Stimulated activated CD8-positive, alpha-beta memory T cell treated with anti-CD3 and anti-CD28 coated beads, Interleukin-7, amount 100 ng/mL, for 1 hour (primary cell): ENCODE data around the gene SPDYC.

Source experiments
- DNase-seq, 2 donors: peaks; one replicate each; pipeline ENCODE4 v3.0.0-alpha.2; 2020; ENCODE audit warnings: low read depth in 2 of 2

Gene SPDYC

DNA sequence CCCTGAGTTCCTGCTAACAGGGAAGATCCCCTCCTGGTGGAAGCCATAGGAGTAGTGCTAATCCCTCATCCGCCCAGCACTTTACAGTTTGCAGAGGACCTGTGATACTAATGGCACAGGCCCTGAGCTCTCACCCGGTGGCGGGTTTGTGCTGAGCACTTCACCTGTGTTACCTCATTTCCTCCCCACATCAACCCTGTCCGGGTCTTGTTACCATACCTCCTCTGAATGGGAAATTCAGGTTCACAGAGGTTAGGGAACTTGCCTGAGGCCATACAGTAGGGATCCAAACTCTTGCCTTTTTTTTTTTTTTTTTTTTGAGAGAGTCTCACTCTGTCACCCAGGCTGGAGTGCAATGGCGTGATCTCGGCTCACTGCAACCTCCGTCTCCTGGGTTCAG is 36.9 kb downstream of the SPDYC start:
- DNase-seq, result no peak

DNA sequence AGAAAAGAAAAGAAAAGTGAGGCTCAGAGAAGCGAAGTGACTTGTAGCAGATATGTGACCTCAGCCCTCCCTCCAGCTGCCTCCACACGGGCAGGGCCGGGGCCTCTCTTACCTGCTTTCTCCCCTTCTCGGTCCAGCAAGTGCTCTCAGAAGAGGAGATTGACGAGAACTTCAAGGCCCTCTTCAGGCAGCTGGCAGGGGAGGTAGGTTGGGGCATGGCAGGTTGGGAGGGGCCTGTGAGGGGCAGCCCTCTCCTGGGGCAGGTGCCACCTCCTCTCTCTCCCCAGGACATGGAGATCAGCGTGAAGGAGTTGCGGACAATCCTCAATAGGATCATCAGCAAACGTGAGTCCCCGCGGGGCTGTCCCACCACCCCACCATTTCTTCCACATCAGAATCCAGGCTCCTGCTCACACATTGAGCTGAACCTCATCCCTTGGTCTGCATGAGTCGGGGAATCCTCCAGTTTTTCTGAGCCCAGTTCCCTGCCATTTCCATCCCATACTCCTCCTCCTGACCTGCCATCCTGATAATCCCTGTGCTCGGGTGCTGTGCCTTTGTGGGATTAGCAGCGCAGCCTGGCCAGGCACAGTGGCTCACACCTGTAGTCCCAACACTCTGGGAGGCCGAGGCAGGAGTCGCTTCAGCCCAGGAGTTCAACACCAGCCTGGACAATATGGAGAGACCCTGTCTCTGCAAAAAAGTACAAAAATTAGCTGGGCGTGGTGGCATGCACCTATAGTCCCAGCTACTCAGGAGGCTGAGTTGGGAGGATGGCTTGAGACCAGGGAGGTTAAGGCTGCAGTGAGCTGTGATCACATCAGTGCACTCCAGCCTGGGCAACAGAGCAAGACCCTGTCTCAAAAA is 38.1 kb downstream of the SPDYC start:
- no peak for DNase-seq

DNA sequence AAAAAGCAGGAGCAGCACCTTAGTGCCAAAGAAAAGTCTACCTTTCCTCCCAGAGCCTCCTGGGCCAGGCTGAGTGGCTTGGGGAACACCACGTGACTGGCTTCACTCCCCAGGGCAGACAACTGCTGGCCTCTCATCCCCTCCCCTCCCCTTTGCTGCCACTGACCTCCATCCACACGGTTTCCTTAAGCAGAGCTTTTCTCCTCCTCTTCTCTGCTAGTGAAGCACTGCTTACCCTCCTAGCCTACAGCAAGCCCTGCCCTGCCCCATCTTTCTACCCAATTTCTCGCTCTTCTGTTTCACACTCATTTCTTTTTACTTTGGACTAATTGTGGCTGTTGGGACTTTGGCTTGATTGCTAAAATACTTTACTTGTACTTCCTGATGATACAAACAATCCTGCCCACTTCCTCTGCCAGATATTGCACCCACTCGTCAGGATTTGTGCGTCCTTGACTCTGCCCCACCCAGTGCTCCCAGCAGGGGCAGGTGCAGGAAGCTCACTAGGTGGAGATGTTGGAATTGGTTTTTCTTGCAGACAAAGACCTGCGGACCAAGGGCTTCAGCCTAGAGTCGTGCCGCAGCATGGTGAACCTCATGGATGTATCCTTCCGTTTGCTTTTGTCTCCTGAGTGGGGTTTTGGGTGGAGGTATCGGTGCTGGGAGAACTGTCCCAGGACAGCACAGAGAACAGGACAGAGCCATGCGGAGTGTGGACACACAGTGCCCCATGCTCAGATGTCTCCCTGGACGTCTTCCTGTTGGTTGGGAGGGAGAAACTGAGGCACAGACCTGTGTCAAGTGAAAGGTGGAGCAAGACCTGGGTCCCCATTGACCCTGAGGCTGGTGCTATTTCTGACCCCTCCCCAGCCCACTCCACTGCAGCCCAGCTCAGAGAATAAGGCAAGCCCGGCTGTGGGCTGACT is 39.0 kb downstream of the SPDYC start:
- no peak for DNase-seq

DNA sequence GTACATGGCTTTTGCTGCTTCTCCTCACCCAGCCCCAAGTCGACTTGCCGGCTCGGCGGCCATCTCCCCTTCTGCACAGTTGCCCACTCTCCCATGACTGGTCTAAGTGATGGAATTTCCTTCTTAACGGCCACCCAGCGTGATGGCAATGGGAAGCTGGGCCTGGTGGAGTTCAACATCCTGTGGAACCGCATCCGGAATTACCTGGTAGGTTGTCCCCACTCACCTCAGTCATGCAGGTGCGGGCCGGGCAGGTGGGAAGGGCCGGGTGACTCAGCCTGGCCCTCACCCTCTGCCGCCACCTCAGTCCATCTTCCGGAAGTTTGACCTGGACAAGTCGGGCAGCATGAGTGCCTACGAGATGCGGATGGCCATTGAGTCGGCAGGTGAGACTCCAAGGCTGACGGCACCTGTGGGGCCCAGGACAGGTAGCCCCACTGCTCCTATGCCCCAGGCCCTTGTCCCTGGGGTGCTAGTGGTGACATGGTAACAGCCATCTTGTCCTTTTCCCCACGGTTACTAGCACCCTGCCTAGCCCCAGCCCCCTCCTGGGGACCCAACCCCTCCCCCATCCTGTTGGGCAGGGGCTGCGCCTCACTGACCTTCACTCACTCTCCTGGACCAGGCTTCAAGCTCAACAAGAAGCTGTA is 39.8 kb downstream of the SPDYC start:
- DNase-seq, result no peak

DNA sequence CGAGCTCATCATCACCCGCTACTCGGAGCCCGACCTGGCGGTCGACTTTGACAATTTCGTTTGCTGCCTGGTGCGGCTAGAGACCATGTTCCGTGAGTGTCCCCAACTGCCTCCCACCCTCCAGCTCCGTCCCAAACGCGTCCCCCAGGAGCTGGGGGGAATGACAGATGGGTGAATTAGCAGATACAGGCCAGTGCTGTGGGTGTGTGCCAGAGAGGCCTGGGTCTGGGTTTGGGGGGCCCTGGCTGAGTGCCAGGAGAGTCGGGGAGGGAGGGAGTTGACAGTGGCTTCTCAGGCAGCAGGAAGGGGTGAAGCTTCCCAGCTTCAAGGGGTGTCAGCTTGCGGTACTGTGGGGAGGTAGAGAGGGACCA is 40.3 kb downstream of the SPDYC start:
- no peak for DNase-seq

DNA sequence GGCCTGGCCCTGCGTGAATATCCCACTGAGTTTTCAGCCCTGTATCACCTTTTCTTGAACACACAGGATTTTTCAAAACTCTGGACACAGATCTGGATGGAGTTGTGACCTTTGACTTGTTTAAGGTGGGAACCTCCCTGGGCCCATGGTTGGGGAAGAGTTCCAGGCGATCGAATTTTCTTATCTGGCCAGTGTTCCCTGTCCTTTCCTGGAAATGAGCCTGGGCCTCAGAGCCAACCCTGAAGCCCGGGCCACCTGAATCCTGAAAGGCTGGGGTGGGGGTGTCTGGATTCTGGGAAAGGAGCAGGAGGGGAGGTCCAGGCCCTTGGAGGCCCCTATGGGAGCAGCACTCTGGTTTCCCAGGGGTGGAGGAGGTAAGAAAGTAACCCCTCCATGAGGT is 40.7 kb downstream of the SPDYC start:
- DNase-seq, result no peak

DNA sequence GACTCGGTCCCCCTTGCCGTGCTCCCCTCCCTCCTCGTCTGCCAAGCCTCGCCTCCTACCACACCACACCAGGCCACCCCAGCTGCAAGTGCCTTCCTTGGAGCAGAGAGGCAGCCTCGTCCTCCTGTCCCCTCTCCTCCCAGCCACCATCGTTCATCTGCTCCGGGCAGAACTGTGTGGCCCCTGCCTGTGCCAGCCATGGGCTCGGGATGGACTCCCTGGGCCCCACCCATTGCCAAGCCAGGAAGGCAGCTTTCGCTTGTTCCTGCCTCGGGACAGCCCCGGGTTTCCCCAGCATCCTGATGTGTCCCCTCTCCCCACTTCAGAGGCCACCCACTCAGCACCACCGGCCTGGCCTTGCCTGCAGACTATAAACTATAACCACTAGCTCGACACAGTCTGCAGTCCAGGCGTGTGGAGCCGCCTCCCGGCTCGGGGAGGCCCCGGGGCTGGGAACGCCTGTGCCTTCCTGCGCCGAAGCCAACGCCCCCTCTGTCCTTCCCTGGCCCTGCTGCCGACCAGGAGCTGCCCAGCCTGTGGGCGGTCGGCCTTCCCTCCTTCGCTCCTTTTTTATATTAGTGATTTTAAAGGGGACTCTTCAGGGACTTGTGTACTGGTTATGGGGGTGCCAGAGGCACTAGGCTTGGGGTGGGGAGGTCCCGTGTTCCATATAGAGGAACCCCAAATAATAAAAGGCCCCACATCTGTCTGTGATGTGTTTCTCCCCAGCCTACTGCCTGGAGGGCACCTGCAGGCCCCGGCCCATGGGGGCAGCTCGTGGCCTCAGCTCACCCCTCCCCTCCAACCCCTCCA is 41.5 kb downstream of the SPDYC start:
- DNase-seq, result no peak

DNA sequence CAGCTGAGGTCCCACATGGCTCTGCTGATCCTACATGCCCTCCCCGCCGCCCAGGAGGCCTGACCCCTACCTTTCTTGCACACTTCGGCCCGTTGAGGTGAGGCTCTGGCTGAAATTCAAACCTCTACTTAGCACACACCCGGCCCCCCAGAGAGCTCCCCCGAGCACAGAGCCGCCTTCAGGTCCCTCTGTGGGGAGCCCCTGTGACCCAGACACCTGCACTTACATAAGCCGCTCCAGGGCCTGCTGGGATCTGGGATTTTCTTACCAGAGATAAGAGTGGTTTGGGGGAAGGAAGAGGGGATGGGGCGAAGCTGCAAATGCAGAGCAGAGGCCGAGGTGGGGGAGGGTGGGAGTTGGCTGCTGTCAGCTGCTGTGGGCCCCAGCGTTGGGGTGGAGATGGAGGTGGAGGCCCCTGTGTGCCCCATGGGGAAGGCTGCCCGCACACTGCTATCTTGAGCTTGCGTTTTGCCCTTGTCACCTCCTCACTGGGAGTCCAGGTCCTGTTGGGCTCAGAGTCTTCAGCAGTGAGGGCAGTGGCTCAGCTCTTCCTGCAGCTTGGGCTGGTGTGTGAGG is 42.3 kb downstream of the SPDYC start:
- no peak for DNase-seq

DNA sequence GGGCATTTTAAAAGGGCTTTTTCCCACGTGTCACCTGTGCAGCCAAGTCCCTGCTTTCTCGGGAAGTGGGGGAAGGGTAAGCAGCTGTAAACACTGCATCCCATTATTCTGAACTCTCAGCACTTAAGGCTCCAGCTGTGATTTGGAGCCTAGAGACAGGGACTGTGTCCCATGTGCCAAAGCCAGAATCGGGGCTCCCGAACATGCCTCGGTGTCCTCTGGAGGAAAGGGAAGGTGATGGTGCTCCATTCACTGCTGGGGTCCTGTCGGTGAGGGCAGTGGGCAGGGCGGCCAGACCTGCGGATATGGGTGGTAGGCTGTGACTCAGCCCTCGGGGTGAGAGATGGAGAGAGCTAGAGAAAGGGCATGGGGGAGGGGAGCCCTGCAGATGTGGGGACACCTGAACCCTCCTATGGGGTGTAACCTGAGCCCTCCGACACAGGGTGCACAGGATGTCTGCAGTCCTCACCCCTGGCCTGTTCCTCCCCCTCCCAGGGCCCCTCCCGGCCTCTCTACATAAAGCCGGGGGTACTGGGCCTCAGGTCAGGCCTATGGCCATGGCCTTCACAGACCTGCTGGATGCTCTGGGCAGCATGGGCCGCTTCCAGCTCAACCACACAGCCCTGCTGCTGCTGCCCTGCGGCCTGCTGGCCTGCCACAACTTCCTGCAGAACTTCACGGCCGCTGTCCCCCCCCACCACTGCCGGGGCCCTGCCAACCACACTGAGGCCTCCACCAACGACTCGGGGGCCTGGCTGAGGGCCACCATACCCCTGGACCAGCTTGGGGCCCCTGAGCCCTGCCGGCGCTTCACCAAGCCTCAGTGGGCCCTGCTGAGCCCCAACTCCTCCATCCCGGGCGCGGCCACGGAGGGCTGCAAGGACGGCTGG is 43.5 kb downstream of the SPDYC start:
- no peak for DNase-seq

DNA sequence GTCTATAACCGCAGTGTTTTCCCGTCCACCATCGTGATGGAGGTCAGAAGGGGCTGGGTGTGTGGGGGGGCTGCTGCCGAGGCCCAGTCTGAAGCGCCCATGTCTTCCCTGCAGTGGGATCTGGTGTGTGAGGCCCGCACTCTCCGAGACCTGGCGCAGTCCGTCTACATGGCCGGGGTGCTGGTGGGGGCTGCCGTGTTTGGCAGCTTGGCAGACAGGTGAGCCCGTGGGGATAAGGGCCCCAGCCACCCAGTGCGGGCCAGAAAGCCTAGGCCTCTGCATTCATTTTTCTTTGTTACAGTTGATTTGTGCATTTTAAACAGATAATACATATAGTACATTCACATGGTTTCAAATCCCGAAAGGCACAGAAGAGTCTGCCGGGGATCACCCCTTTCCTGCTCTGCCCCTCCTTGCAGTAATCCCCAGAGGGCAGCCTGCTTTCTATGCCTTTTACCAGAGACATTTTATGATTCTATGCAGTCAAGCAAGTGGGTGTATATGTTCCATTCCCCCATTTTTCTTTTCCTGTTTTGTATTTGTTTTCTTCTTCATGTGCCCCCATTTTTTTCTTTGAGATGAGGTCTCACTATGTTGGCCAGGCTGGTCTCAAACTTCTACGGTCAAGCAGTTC is 44.3 kb downstream of the SPDYC start:
- DNase-seq, result no peak

DNA sequence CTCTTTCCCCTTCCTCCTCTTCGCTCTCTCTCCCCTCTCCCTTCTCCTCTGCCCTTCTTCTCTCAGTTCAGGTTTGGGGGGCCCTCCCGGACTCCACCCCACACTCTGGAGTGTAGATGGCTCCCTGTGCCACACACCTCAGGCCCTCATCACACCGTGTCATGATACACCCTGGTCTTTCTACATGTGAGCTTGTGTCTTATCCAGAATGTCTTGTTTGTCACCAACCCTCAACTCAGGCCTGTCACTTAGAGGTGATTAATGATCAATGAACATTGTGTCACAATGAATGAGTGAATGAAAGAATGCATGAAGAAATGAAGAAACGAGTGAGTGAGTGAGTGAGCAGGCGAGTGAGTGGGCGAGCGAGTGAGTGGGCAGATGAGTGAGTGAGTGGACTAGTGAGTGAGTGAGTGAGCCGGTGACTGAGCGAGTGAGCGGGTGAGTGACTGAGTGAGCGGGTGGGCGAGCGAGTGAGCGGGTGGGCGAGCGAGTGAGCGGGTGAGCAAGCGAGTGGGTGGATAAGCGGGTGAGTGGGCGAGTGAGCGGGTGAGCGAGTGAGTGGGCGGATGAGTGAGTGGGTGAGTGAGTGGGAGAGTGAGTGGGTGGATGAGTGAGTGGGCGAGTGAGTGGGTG is 45.5 kb downstream of the SPDYC start:
- no peak for DNase-seq

DNA sequence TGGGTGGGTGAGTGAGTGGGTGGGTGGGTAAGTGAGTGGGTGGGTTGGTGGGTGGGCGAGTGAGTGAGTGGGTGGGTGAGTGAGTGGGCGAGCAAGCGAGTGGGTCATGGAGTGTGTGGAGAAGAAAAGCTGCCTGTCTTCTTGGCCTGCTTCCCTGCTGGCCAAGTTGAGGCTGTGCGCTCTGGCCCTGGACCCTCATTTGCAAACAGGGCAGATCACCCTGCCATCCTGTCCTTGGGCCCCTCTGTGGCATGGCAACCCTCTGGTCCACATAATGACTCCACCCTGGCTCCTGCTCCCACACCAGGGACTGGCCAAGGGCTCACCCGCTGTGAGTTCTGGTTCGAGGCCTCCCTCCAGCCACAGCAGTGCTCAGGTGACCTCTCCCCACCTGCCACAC is 46.8 kb downstream of the SPDYC start:
- no peak for DNase-seq

DNA sequence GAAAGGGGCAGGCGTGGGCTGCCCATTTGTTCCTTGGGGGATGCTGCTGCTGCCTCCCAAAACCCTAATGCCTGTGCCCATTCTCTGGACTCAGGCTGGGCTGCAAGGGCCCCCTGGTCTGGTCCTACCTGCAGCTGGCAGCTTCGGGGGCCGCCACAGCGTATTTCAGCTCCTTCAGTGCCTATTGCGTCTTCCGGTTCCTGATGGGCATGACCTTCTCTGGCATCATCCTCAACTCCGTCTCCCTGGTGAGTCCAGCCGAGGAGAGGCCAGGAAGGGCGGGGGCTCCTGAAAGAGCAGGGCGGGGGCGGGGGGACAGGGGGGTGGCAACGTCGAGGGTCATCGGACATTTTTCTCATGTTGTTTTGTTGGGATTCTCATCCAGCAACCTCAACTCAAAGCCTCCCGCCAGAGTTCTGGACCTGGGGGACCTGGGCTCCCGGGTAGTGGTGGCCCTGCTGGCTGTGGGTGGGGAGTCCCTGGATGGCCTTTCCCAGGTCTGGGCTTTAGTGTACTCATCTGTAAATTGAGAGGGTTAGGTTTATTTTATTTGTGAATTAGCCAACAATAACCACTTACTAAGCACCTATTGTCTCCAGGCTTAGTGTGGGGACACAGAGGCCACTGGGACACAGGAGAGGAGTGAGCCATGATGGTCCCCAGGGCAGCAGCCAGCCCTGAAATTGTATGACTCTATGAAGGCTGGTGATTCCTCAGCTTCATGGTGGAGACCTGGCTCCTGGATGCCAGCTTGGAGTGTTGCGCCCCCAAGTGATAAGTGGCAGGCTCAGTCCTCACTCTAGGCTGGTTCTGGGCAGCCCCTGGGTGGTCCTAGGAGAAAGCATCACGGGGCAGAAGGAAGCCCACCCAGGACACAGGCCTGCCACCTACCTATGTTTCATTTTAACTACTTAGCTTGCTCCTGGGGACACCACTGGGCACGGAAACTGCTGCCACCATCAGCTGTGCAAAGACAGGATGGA is 47.7 kb downstream of the SPDYC start:
- DNase-seq, result no peak

DNA sequence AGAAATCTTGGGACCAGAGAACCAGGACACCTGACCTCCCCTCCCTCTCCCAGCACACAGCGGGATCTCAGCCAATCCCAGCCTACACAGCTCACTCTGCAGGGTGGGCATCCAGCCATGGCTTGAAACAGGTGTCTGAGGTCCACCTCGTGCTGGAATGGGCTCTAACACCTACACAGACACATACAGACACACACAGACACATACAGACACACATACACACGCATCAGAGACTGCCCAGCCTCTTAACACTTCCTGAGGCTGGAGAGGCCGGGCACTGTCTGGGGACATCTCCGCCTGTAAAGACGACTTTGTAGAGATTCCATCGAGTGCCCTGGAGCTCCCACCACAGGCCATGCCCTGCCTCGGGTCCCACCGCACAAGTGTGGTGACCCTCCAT is 48.4 kb downstream of the SPDYC start:
- no peak for DNase-seq

DNA sequence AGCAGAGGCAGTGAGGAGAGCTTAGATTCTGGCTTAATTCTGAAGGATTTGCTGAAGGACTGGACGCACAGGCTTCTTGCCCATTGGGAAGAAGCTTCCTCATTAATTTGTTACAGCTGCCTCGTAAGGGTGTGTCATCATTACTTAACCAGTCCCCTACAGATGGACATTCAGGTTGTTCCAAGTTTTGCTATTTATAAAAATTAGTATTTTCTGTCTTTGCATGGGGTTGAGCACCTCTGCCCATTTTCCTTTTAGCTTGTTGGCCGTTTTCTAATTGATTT is 49.8 kb downstream of the SPDYC start:
- DNase-seq, result no peak

DNA sequence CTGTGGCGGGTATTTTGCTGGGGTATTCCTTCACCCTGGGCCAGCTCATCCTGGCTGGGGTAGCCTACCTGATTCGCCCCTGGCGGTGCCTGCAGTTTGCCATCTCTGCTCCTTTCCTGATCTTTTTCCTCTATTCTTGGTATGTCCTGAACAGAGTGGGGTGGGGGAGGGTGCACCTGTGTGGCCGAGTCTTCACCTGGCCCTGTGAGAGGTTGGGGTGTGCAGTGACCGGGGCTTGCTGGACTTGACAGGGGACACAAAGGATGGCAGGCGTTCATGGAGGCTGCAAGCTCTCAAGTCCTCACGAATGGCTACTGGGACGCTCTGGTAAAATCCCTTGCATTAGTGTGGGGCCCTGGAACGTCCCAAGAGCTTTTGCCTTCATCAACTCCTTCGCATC is 51.0 kb downstream of the SPDYC start:
- DNase-seq, result no peak
